IMR-90 (cell line): ENCODE results near the gene SVOPL. TPM values are rescaled to one million over a fixed set of nuclear protein-coding genes. Genes with fewer than 3 reads are reported as not detected.

ENCODE experiments used
- ATAC-seq: fragments of 200-7000 bp; cut with Tn5 transposase; 2 replicates; pipeline ENCODE4 v1.9.1; 2020; ENCODE audit warnings: low read depth, mild to moderate bottlenecking, moderate library complexity
- BruUV-seq: library from RNA; stranded (reverse); fragments of 400-500 nt; replicated peaks from 2 replicates; lab custom pipeline; 2021; lab: Mats Ljungman, UMichigan
- CTCF ChIA-PET: fragments of 300-600 bp; formaldehyde crosslinking; extraction: SDS; loops from one replicate; lab custom pipeline; 2021; ENCODE audit warnings: antibody characterized with exemption; lab: Yijun Ruan, JAX
- POLR2A ChIA-PET: fragments of 300-600 bp; sonication (Branson Sonifier 250); formaldehyde crosslinking; loops from one replicate; lab custom pipeline; 2022; ENCODE audit warnings: antibody characterized with exemption; ENCODE audit not compliant: unreplicated experiment; lab: Charles Lee
- DNase-seq: peaks from one replicate; pipeline ENCODE4 v3.0.0; 2013
- H2AFZ ChIP-seq: replicated peaks from 2 replicates; pipeline ENCODE3; 2013; ENCODE audit warnings: low read length, mild to moderate bottlenecking; ENCODE audit not compliant: poor library complexity
- H2AK5ac ChIP-seq: 2 replicates; pipeline ENCODE4 v1.6.1; 2013; ENCODE audit warnings: low read depth, low read length, inconsistent platforms
- H2AK9ac ChIP-seq: replicated peaks from 2 replicates; pipeline ENCODE3; 2013; ENCODE audit warnings: mild to moderate bottlenecking, low read depth, low read length, moderate library complexity; ENCODE audit not compliant: poor library complexity
- H2BK120ac ChIP-seq: 2 replicates; pipeline ENCODE4 v1.6.1; 2013; ENCODE audit warnings: low read depth, low read length, inconsistent platforms
- H2BK15ac ChIP-seq: 3 replicates; pipeline ENCODE4 v1.6.1; 2013; ENCODE audit warnings: low read depth, low read length, inconsistent platforms
- H2BK20ac ChIP-seq: 2 replicates; pipeline ENCODE4 v1.6.1; 2013; ENCODE audit warnings: low read depth, mild to moderate bottlenecking, inconsistent platforms, low read length, moderate library complexity
- H2BK5ac ChIP-seq: 2 replicates; pipeline ENCODE4 v1.6.1; 2013; ENCODE audit warnings: mild to moderate bottlenecking, low read depth, low read length, inconsistent platforms; ENCODE audit not compliant: poor library complexity, severe bottlenecking
- H3K14ac ChIP-seq: replicated peaks from 2 replicates; pipeline ENCODE4 v1.6.1; 2013; ENCODE audit warnings: low read depth, low read length, inconsistent platforms
- H3K18ac ChIP-seq: 2 replicates; pipeline ENCODE4 v1.6.1; 2013; ENCODE audit warnings: low read depth, low read length, control low read depth
- H3K23ac ChIP-seq: 2 replicates; pipeline ENCODE4 v1.6.1; 2013; ENCODE audit warnings: low read depth, low read length, inconsistent platforms
- H3K27ac ChIP-seq: 2 replicates; pipeline ENCODE4 v1.5.1; 2013; ENCODE audit warnings: mild to moderate bottlenecking, control low read depth, low read length; ENCODE audit not compliant: insufficient read depth
- H3K27me3 ChIP-seq: 2 replicates; pipeline ENCODE4 v1.6.1; 2013; ENCODE audit warnings: low read length; ENCODE audit not compliant: control insufficient read depth, insufficient read depth
- H3K36me3 ChIP-seq: 2 replicates; pipeline ENCODE4 v1.6.1; 2013; ENCODE audit warnings: low read length, mixed read lengths; ENCODE audit not compliant: control insufficient read depth, insufficient read depth
- H3K4ac ChIP-seq: 2 replicates; pipeline ENCODE4 v1.6.1; 2013; ENCODE audit warnings: low read depth, low read length, inconsistent platforms
- H3K4me1 ChIP-seq: 2 replicates; pipeline ENCODE4 v1.6.1; 2013; ENCODE audit warnings: low read length, mixed read lengths; ENCODE audit not compliant: control insufficient read depth, insufficient read depth
- H3K4me2 ChIP-seq: 2 replicates; pipeline ENCODE4 v1.6.1; 2013; ENCODE audit warnings: low read depth, mild to moderate bottlenecking, control low read depth, low read length, moderate library complexity
- H3K4me3 ChIP-seq: 2 replicates; pipeline ENCODE4 v1.5.1; 2013; ENCODE audit warnings: low read depth, mild to moderate bottlenecking, control low read depth, low read length, moderate library complexity; ENCODE audit not compliant: insufficient read depth
- H3K56ac ChIP-seq: 2 replicates; pipeline ENCODE4 v1.6.1; 2013; ENCODE audit warnings: low read length, inconsistent platforms; ENCODE audit not compliant: insufficient read depth; ENCODE audit errors: extremely low read depth
- H3K79me1 ChIP-seq, 2 experiments: 2 replicates each; pipeline ENCODE4 v1.6.1; 2013; ENCODE audit warnings: low read length in 2 of 2, inconsistent platforms in 1 of 2, low read depth in 1 of 2
- H3K9ac ChIP-seq: 2 replicates; pipeline ENCODE4 v1.6.1; 2013; ENCODE audit warnings: low read depth, low read length, control low read depth
- H3K9me1 ChIP-seq: 2 replicates; pipeline ENCODE4 v1.6.1; 2013; ENCODE audit warnings: low read length, inconsistent platforms; ENCODE audit not compliant: insufficient read depth
- H3K9me3 ChIP-seq: 2 replicates; pipeline ENCODE4 v1.6.1; 2013; ENCODE audit warnings: low read length; ENCODE audit not compliant: control insufficient read depth, insufficient read depth
- H4K20me1 ChIP-seq: 2 replicates; pipeline ENCODE4 v1.6.1; 2013; ENCODE audit warnings: low read length, inconsistent platforms; ENCODE audit not compliant: insufficient read depth
- H4K5ac ChIP-seq: 2 replicates; pipeline ENCODE4 v1.6.1; 2013; ENCODE audit warnings: mild to moderate bottlenecking, low read depth, low read length, control low read depth
- H4K8ac ChIP-seq, 2 experiments: 2 replicates each; pipeline ENCODE4 v1.6.1; 2013; ENCODE audit warnings: low read depth in 2 of 2, low read length in 2 of 2, control low read depth in 1 of 2, inconsistent platforms in 1 of 2
- H4K91ac ChIP-seq: 2 replicates; pipeline ENCODE4 v1.6.1; 2013; ENCODE audit warnings: low read depth, low read length, inconsistent platforms; ENCODE audit not compliant: insufficient read depth
- BHLHE40 ChIP-seq: fragments of 150-350 bp; IDR thresholded peaks from 2 replicates; pipeline ENCODE4 v1.6.1; 2016; ENCODE audit warnings: mild to moderate bottlenecking, low read depth, low read length
- CEBPB ChIP-seq: IDR thresholded peaks from 2 replicates; pipeline ENCODE4 v1.6.1; 2012; ENCODE audit warnings: low read depth, low read length, improper control_type of control experiment
- FOS ChIP-seq: fragments of 150-350 bp; IDR thresholded peaks from 2 replicates; pipeline ENCODE4 v1.6.1; 2016; ENCODE audit warnings: low read depth, low read length
- MAFK ChIP-seq: IDR thresholded peaks from 2 replicates; pipeline ENCODE4 v1.6.1; 2012; ENCODE audit warnings: low read depth, low read length, improper control_type of control experiment
- MAZ ChIP-seq: IDR thresholded peaks from 2 replicates; pipeline ENCODE4 v1.6.1; 2012; ENCODE audit warnings: low read depth, mild to moderate bottlenecking, low read length, improper control_type of control experiment, moderate library complexity, borderline replicate concordance
- POLR2A ChIP-seq: IDR thresholded peaks from 2 replicates; pipeline ENCODE4 v1.6.1; 2012; ENCODE audit warnings: mild to moderate bottlenecking, low read depth, low read length
- RFX5 ChIP-seq: IDR thresholded peaks from 2 replicates; pipeline ENCODE4 v1.8.0; 2012; ENCODE audit warnings: low read depth, mild to moderate bottlenecking, low read length, moderate library complexity
- SMC3 ChIP-seq: fragments of 150-350 bp; IDR thresholded peaks from 2 replicates; pipeline ENCODE4 v1.6.1; 2016; ENCODE audit warnings: low read depth, mild to moderate bottlenecking, antibody characterized with exemption, low read length, moderate library complexity
- WGBS, 2 experiments: methylation state at CpG; one replicate each; pipeline versions ENCODE4 v1.1.5 to v1.1.7; 2013; ENCODE audit warnings: missing lambda C conversion rate in 2 of 2; ENCODE audit not compliant: insufficient read length in 1 of 2; ENCODE audit errors: extremely low coverage in 2 of 2; 5-methylcytosine and 5-hydroxymethylcytosine counted together
- dilution Hi-C: fragments of 300-500 bp; cut with HindIII; formaldehyde crosslinking; loops from one replicate; pipeline ENCODE4 v1.14.3; 2018; ENCODE audit warnings: low sequenced_read_pairs; ENCODE audit not compliant: unreplicated experiment
- in situ Hi-C: fragments of 300-500 bp; cut with MboI; formaldehyde crosslinking; loops from 3 replicates; pipeline ENCODE4 v1.14.3; 2019; ENCODE audit warnings: low sequenced_read_pairs, inconsistent platforms, mixed read lengths
- intact Hi-C: fragments of 100-400 bp; cut with micrococcal nuclease; formaldehyde crosslinking; loops from 2 replicates; pipeline ENCODE4 v1.10.0; 2022
- polyA plus RNA-seq, 3 experiments: library from polyadenylated mRNA; depleted of rRNA; stranded (reverse); fragments of >200 nt; gene quantifications; 2 replicates each; pipeline ENCODE4 v1.2.3, GENCODE V29; 2012; ENCODE audit warnings: low replicate concordance in 1 of 3
- total RNA-seq: library from RNA; depleted of rRNA; stranded (reverse); fragments of >200 nt; gene quantifications from 2 replicates; pipeline ENCODE4 v1.2.3, GENCODE V29; 2012
- TF ChIP-seq, protein P1 (sequence below): fragments of 150-350 bp; IDR thresholded peaks from 2 replicates; pipeline ENCODE4 v1.6.1; 2017; ENCODE audit warnings: mild to moderate bottlenecking, antibody characterized with exemption, low read length, low read depth
- TF ChIP-seq, protein P2 (sequence below): fragments of 150-350 bp; IDR thresholded peaks from 2 replicates; pipeline ENCODE4 v1.6.1; 2016; ENCODE audit warnings: low read depth, mild to moderate bottlenecking, low read length, moderate library complexity, borderline replicate concordance
- TF ChIP-seq, protein P3 (sequence below): conservative IDR thresholded peaks from 2 replicates; pipeline ENCODE4 v1.5.1; 2012; ENCODE audit warnings: mild to moderate bottlenecking, low read depth, low read length, improper control_type of control experiment

The SVOPL gene
- total and polyA plus RNA-seq, 2 of the 4 experiments (the other 2 are of a cell fraction), result not detected

DNA sequence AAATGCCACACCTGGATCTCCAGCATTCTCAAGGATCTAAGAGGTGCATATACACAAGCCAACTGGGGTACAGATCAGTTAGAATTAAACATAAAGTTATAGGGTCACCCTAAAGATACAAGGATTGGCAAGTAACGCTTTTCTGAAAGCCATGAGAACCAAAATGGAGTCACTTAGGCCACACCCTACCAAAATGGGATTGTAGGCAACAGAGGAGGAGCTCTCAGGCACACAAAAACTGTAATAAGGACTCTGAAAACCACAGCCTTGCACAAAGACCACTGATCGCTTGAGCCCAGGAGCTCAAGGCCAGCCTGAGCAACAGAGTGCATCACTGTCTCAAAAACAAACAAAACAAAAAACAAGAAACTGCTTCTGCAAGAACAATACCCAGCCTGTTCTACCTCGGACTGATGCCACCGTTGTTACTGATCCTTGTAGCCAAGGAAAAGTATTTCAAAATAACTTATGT lies 35.5 kb downstream of the SVOPL start:
- Histone ChIP-seq H3K27me3 (no peaks in the 10 kb centered on the region), H3K4me2 (no peak overlapping the region), H3K9ac (no peak overlapping the region), H3K79me1 (no peaks in the 10 kb centered on the region), H2BK5ac (no peak overlapping the region), H3K4ac (no peak overlapping the region), H4K20me1 (no peaks in the 10 kb centered on the region), H3K4me3 (no peak overlapping the region), H2BK120ac (no peak overlapping the region), H3K14ac (no peak overlapping the region), H3K56ac (no peak overlapping the region), H2AK5ac (no peak overlapping the region), H3K4me1 (no peaks in the 10 kb centered on the region), H4K8ac (no peak overlapping the region), H3K9me3 (peaks cover 3% of the 10 kb centered on the region; the same call in 1 of the 2 replicates), H2AK9ac (no peak overlapping the region), H2AFZ (no peak overlapping the region), H2BK15ac (no peak overlapping the region), H3K23ac (no peak overlapping the region), H2BK20ac (no peak overlapping the region), H3K18ac (no peak overlapping the region), H4K5ac (no peak overlapping the region), H3K27ac (no peak overlapping the region), H4K91ac (no peak overlapping the region), H3K36me3 (no peaks in the 10 kb centered on the region), H3K9me1 (no peaks in the 10 kb centered on the region)
- 80% methylated on average over 1 of the region's 4 CpGs; no CpG with 5 or more reads in 1 of the 2 experiments for WGBS, 2 experiments
- DNase-seq (no peak), ATAC-seq (no peak)
- BruUV-seq, result no TSS peak
- POLR2A ChIA-PET, result no interaction called here
- dilution Hi-C loops (no loop called here), intact Hi-C loops (no loop called here), in situ Hi-C loops (no loop called here)
- CTCF ChIA-PET, result no interaction called here
- TF ChIP-seq POLR2A (no peak), BHLHE40 (no peak), SMC3 (no peak), CEBPB (no peak), RFX5 (no peak), FOS (no peak), MAFK (no peak), MAZ (no peak)
- TF ChIP-seq, protein P1, sequence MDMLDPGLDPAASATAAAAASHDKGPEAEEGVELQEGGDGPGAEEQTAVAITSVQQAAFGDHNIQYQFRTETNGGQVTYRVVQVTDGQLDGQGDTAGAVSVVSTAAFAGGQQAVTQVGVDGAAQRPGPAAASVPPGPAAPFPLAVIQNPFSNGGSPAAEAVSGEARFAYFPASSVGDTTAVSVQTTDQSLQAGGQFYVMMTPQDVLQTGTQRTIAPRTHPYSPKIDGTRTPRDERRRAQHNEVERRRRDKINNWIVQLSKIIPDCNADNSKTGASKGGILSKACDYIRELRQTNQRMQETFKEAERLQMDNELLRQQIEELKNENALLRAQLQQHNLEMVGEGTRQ, result no peak
- TF ChIP-seq, protein P2, sequence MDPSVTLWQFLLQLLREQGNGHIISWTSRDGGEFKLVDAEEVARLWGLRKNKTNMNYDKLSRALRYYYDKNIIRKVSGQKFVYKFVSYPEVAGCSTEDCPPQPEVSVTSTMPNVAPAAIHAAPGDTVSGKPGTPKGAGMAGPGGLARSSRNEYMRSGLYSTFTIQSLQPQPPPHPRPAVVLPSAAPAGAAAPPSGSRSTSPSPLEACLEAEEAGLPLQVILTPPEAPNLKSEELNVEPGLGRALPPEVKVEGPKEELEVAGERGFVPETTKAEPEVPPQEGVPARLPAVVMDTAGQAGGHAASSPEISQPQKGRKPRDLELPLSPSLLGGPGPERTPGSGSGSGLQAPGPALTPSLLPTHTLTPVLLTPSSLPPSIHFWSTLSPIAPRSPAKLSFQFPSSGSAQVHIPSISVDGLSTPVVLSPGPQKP, result no peak
- TF ChIP-seq, protein P3, sequence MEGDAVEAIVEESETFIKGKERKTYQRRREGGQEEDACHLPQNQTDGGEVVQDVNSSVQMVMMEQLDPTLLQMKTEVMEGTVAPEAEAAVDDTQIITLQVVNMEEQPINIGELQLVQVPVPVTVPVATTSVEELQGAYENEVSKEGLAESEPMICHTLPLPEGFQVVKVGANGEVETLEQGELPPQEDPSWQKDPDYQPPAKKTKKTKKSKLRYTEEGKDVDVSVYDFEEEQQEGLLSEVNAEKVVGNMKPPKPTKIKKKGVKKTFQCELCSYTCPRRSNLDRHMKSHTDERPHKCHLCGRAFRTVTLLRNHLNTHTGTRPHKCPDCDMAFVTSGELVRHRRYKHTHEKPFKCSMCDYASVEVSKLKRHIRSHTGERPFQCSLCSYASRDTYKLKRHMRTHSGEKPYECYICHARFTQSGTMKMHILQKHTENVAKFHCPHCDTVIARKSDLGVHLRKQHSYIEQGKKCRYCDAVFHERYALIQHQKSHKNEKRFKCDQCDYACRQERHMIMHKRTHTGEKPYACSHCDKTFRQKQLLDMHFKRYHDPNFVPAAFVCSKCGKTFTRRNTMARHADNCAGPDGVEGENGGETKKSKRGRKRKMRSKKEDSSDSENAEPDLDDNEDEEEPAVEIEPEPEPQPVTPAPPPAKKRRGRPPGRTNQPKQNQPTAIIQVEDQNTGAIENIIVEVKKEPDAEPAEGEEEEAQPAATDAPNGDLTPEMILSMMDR, result no peak
